Astrocyte (in vitro differentiated cells and primary cell): ENCODE data around the gene DEGS2. TPM values are rescaled to one million over a fixed set of nuclear protein-coding genes. Genes with fewer than 3 reads are reported as not detected.

ENCODE experiments used
- DNase-seq: peaks from one replicate; pipeline ENCODE4 v3.0.0-alpha.2; 2010; ENCODE audit warnings: low read depth
- FAIRE-seq: peaks from 2 replicates; lab custom pipeline; 2011; peaks lifted over from hg19 to GRCh38; lab: Jason Lieb, UNC
- H2AFZ ChIP-seq: 2 replicates; pipeline ENCODE4 v1.6.0; 2012; ENCODE audit warnings: low read depth, low read length, inconsistent platforms
- H3K27ac ChIP-seq: 2 replicates; pipeline ENCODE4 v1.5.1; 2011; ENCODE audit warnings: low read depth, low read length, inconsistent platforms
- H3K27me3 ChIP-seq: 2 replicates; pipeline ENCODE4 v1.6.0; 2011; ENCODE audit warnings: low read length, inconsistent platforms; ENCODE audit not compliant: insufficient read depth
- H3K36me3 ChIP-seq: 2 replicates; pipeline ENCODE4 v1.5.1; 2011; ENCODE audit warnings: low read length, inconsistent platforms; ENCODE audit not compliant: insufficient read depth
- H3K4me1 ChIP-seq: 2 replicates; pipeline ENCODE4 v1.5.1; 2011; ENCODE audit warnings: low read length, inconsistent platforms; ENCODE audit not compliant: insufficient read depth
- H3K4me2 ChIP-seq: 2 replicates; pipeline ENCODE4 v1.6.0; 2012; ENCODE audit warnings: low read length, inconsistent platforms
- H3K4me3 ChIP-seq: 2 replicates; pipeline ENCODE4 v1.5.1; 2011; ENCODE audit warnings: low read depth, mild to moderate bottlenecking, low read length, inconsistent platforms; ENCODE audit not compliant: insufficient read depth
- H3K79me2 ChIP-seq: 2 replicates; pipeline ENCODE4 v1.6.0; 2012; ENCODE audit warnings: mild to moderate bottlenecking, low read length, inconsistent platforms; ENCODE audit not compliant: insufficient read depth
- H3K9ac ChIP-seq: 2 replicates; pipeline ENCODE4 v1.6.0; 2012; ENCODE audit warnings: mild to moderate bottlenecking, low read length, inconsistent platforms
- H3K9me3 ChIP-seq: 2 replicates; pipeline ENCODE4 v1.5.1; 2012; ENCODE audit warnings: low read depth, mild to moderate bottlenecking, low read length, inconsistent platforms; ENCODE audit not compliant: insufficient read depth
- H4K20me1 ChIP-seq: 2 replicates; pipeline ENCODE4 v1.6.0; 2012; ENCODE audit warnings: low read length, inconsistent platforms; ENCODE audit not compliant: insufficient read depth
- H3K27ac Mint-ChIP-seq: one replicate; pipeline ENCODE4 v1.8.0; 2021; ENCODE audit warnings: mild to moderate bottlenecking, mixed read lengths; ENCODE audit not compliant: unreplicated experiment
- H3K27me3 Mint-ChIP-seq: one replicate; pipeline ENCODE4 v1.8.0; 2021; ENCODE audit warnings: low read depth, mixed read lengths; ENCODE audit not compliant: unreplicated experiment
- H3K36me3 Mint-ChIP-seq: one replicate; pipeline ENCODE4 v1.8.0; 2021; ENCODE audit warnings: low read depth, mixed read lengths; ENCODE audit not compliant: unreplicated experiment
- H3K4me1 Mint-ChIP-seq: one replicate; pipeline ENCODE4 v1.8.0; 2021; ENCODE audit warnings: low read depth, mixed read lengths; ENCODE audit not compliant: unreplicated experiment
- H3K4me3 Mint-ChIP-seq: one replicate; pipeline ENCODE4 v1.8.0; 2021; ENCODE audit warnings: mild to moderate bottlenecking, moderate library complexity, mixed read lengths; ENCODE audit not compliant: unreplicated experiment
- H3K9me3 Mint-ChIP-seq: one replicate; pipeline ENCODE4 v1.8.0; 2021; ENCODE audit warnings: mild to moderate bottlenecking, mixed read lengths; ENCODE audit not compliant: unreplicated experiment
- CTCF ChIP-seq: IDR thresholded peaks from 2 replicates; pipeline ENCODE4 v1.5.1; 2011; ENCODE audit warnings: low read depth, mild to moderate bottlenecking, inconsistent platforms, low read length, moderate library complexity; ENCODE audit not compliant: insufficient read depth
- EZH2 ChIP-seq: IDR thresholded peaks from 2 replicates; pipeline ENCODE4 v1.6.1; 2012; ENCODE audit warnings: mild to moderate bottlenecking, low read length, inconsistent platforms; ENCODE audit not compliant: insufficient read depth
- total RNA-seq: library from RNA; stranded (reverse); gene quantifications from 2 replicates; pipeline ENCODE4 v1.2.1, GENCODE V29; 2021

The DEGS2 gene
- total RNA-seq, 1 donor from 2014 or later = not detected

- H2AFZ ChIP-seq = no peak overlapping the region
- DNase-seq (no peak), FAIRE-seq (no peak)
- no peaks in the 10 kb centered on the region for H3K27me3 Mint-ChIP-seq
- H3K9me3 Mint-ChIP-seq = no peaks in the 10 kb centered on the region
- no peak overlapping the region for H3K4me3 Mint-ChIP-seq
- H4K20me1 ChIP-seq = peaks cover 24% of the 10 kb centered on the region
- H3K27me3 ChIP-seq = no peaks in the 10 kb centered on the region
- H3K4me1 ChIP-seq = no peaks in the 10 kb centered on the region
- H3K27ac Mint-ChIP-seq = no peak overlapping the region
- no peak overlapping the region for H3K4me2 ChIP-seq
- no peaks in the 10 kb centered on the region for H3K79me2 ChIP-seq
- no peak overlapping the region for H3K9ac ChIP-seq
- H3K27ac ChIP-seq = no peak overlapping the region
- no peak overlapping the region for H3K4me3 ChIP-seq
- H3K36me3 ChIP-seq = no peaks in the 10 kb centered on the region
- no peaks in the 10 kb centered on the region for H3K9me3 ChIP-seq
- H3K4me1 Mint-ChIP-seq = peaks cover 5% of the 10 kb centered on the region
- TF ChIP-seq CTCF = no peak
- no peak for TF ChIP-seq EZH2
- H3K36me3 Mint-ChIP-seq = peaks cover 20% of the 10 kb centered on the region
These were observed 40.2 kb downstream of the DEGS2 start for GRCh38 chr14:100119251-100119650.

GRCh38 chr14:100118396-100119011 is 40.9 kb downstream of the DEGS2 start:
- Mint-ChIP-seq H3K36me3 (peaks cover 18% of the 10 kb centered on the region), H3K4me3 (peak overlapping the region; percentile 35), H3K9me3 (no peaks in the 10 kb centered on the region), H3K27me3 (no peaks in the 10 kb centered on the region), H3K4me1 (peaks cover 5% of the 10 kb centered on the region), H3K27ac (no peak overlapping the region)
- H3K9me3 ChIP-seq = no peaks in the 10 kb centered on the region
- no peak overlapping the region for H2AFZ ChIP-seq
- no peak overlapping the region for H3K9ac ChIP-seq
- no peaks in the 10 kb centered on the region for H3K27me3 ChIP-seq
- no peak overlapping the region for H3K4me2 ChIP-seq
- H4K20me1 ChIP-seq = peaks cover 27% of the 10 kb centered on the region
- no peaks in the 10 kb centered on the region for H3K4me1 ChIP-seq
- TF ChIP-seq EZH2 = no peak
- TF ChIP-seq CTCF = no peak
- no peak overlapping the region for H3K27ac ChIP-seq
- no peaks in the 10 kb centered on the region for H3K79me2 ChIP-seq
- H3K36me3 ChIP-seq = no peaks in the 10 kb centered on the region
- H3K4me3 ChIP-seq = no peak overlapping the region
- no peak for DNase-seq
- no peak for FAIRE-seq

GRCh38 chr14:100117633-100118395 is 41.6 kb downstream of the DEGS2 start:
- Histone ChIP-seq H3K27ac (no peak overlapping the region), H3K27me3 (no peaks in the 10 kb centered on the region), H3K9me3 (no peaks in the 10 kb centered on the region), H3K9ac (no peak overlapping the region), H3K79me2 (no peaks in the 10 kb centered on the region), H3K36me3 (no peaks in the 10 kb centered on the region), H4K20me1 (peaks cover 31% of the 10 kb centered on the region), H3K4me1 (peaks cover 2% of the 10 kb centered on the region), H2AFZ (no peak overlapping the region), H3K4me2 (no peak overlapping the region), H3K4me3 (no peak overlapping the region)
- Mint-ChIP-seq H3K9me3 (no peaks in the 10 kb centered on the region), H3K4me1 (peaks cover 7% of the 10 kb centered on the region), H3K36me3 (peaks cover 15% of the 10 kb centered on the region), H3K4me3 (no peak overlapping the region), H3K27ac (no peak overlapping the region), H3K27me3 (no peaks in the 10 kb centered on the region)
- no peak for FAIRE-seq
- DNase-seq = no peak
- TF ChIP-seq EZH2 (no peak), CTCF (no peak)
